H1 (cell line): Measurements from ENCODE around the gene GREB1L.

ENCODE experiments used
- CTCF ChIP-seq, 3 experiments: IDR thresholded peaks; 1 replicate in 2 of 3; 2 replicates in 1 of 3; pipeline versions ENCODE4 v1.5.1 to v1.6.1; 2011; ENCODE audit warnings: low read length in 3 of 3, mild to moderate bottlenecking in 3 of 3, inconsistent platforms in 2 of 3, low read depth in 1 of 3, moderate library complexity in 1 of 3; ENCODE audit not compliant: insufficient read depth in 1 of 3; ENCODE audit errors: control extremely low read depth in 1 of 3
- E2F6 ChIP-seq: IDR thresholded peaks from 2 replicates; pipeline ENCODE4 v1.6.1; 2012; ENCODE audit warnings: inconsistent platforms
- MAX ChIP-seq: IDR thresholded peaks from 2 replicates; pipeline ENCODE4 v1.6.1; 2012; ENCODE audit warnings: inconsistent platforms
- RFX5 ChIP-seq: IDR thresholded peaks from 2 replicates; pipeline ENCODE4 v1.6.1; 2011; ENCODE audit warnings: low read depth, low read length, improper control_type of control experiment, borderline replicate concordance
- SIN3A ChIP-seq, 2 experiments: IDR thresholded peaks in 1 of 2; conservative IDR thresholded peaks in 1 of 2; 2 replicates each; pipeline ENCODE4 v1.6.1; 2011 to 2012; ENCODE audit warnings: low read length in 2 of 2, improper control_type of control experiment in 1 of 2, low read depth in 1 of 2, mild to moderate bottlenecking in 1 of 2
- SIRT6 ChIP-seq: IDR thresholded peaks from one replicate; pipeline ENCODE4 v1.7.1; 2012; ENCODE audit warnings: low read length, inconsistent platforms

- TF ChIP-seq CTCF (IDR thresholded peaks at IDR 0.05; ENCODE audit: control extremely low read depth in 1 of 3, insufficient read depth in 1 of 3, low read depth in 1 of 3, low read length in 3 of 3) (no peak), MAX (no peak), SIN3A (conservative IDR thresholded peaks at IDR 0.05 in 1 of 2, IDR thresholded peaks at IDR 0.05 in 1 of 2; ENCODE audit: low read depth in 1 of 2, low read length in 2 of 2) (no peak), SIRT6 (no peak), E2F6 (no peak), RFX5 (no peak)
These were observed 72.7 kb downstream of the GREB1L start for GRCh38 chr18:21314724-21315123.
